H1 (cell line): ENCODE data around the gene CNTNAP1.

Experiments used
- CTBP2 ChIP-seq: IDR thresholded peaks from 2 replicates; pipeline ENCODE4 v1.7.0; 2011; ENCODE audit warnings: borderline replicate concordance, mild to moderate bottlenecking, moderate library complexity, mixed read lengths, low read length; ENCODE audit not compliant: insufficient read depth, insufficient read length
- CTCF ChIP-seq, 3 experiments: IDR thresholded peaks; 1 replicate in 2 of 3; 2 replicates in 1 of 3; pipeline versions ENCODE4 v1.5.1 to v1.6.1; 2011; ENCODE audit warnings: low read length in 3 of 3, mild to moderate bottlenecking in 3 of 3, inconsistent platforms in 2 of 3, low read depth in 1 of 3, moderate library complexity in 1 of 3; ENCODE audit not compliant: insufficient read depth in 1 of 3; ENCODE audit errors: control extremely low read depth in 1 of 3
- GABPA ChIP-seq: IDR thresholded peaks from 2 replicates; pipeline ENCODE4 v1.6.1; 2011; ENCODE audit warnings: mild to moderate bottlenecking, low read length, moderate library complexity, borderline replicate concordance; ENCODE audit not compliant: insufficient read depth
- MAFK ChIP-seq: IDR thresholded peaks from 2 replicates; pipeline ENCODE4 v1.6.1; 2012; ENCODE audit warnings: low read depth, mild to moderate bottlenecking, improper control_type of control experiment, low read length
- SP1 ChIP-seq: IDR thresholded peaks from 2 replicates; pipeline ENCODE4 v1.6.1; 2011; ENCODE audit warnings: low read depth, low read length

DNA sequence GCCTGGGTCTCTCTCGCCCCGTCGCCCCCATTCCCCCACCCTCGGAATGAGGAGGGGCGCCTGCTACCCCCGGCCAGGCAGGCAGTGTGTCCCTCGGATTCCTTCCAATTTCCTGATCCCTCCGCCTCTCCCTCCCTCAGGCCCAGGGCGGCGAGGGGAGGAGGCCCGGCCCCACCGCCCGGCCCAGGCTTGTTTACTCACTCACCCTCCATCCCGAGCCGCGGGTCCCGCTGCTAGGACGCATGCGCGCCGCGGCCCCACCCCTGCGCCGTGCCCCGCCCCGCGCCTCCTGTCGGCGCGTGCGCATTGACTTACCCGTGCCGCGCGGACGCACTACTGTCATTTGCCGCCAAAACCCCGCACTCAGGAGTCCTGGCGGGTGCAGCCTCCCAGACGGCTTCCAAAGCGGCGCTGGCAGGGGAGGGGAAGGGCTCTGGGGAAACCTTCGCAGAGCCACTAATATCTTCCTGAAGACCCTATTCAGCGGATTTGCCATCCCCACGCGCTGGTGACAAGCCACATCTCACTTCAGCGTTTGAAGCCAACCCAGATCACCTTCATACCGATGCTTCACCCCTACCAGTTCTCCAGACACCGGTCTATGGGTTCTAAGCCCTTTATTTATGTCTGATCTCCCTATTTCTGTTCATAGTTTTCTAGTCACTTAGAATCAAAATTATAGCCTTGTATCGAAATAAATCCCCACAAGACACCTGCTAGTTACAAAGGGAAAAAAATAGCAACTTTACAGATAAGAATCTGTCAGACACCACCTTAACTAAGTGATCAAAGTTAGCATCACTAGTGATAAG is 62.7 kb downstream of the CNTNAP1 start, which contains the start of gene EZH1:
- no peak for TF ChIP-seq CTCF (IDR thresholded peaks at IDR 0.05; ENCODE audit: control extremely low read depth in 1 of 3, insufficient read depth in 1 of 3, low read depth in 1 of 3, low read length in 3 of 3)
- no peak for TF ChIP-seq SP1
- no peak for TF ChIP-seq GABPA
- no peak for TF ChIP-seq CTBP2
- TF ChIP-seq MAFK, result no peak
